ENCODE results near the gene C1orf159. TPM values are rescaled to one million over a fixed set of nuclear protein-coding genes. Genes with fewer than 3 reads are reported as not detected.

C1orf159 gene
- total and polyA plus RNA-seq, 2 experiments from 2014 or later = 7.1 to 25.1 TPM

- no peak for DNase-seq (ENCODE audit: low spot score)
- no peaks in the 10 kb centered on the region for H3K36me3 ChIP-seq (replicated peaks; ENCODE audit: insufficient read depth, low read depth)
- no peak overlapping the region for H3K4me2 ChIP-seq
- no peaks in the 10 kb centered on the region for H4K20me1 ChIP-seq (ENCODE audit: insufficient read depth, poor library complexity, severe bottlenecking)
- H3K9me2 ChIP-seq (replicated peaks; ENCODE audit: insufficient read depth) = no peaks in the 10 kb centered on the region
- no peak overlapping the region for H2AFZ ChIP-seq
- TF ChIP-seq EZH2 (IDR thresholded peaks at IDR 0.05; ENCODE audit: borderline replicate concordance) (no peak), EZH2phosphoT487 (IDR thresholded peaks at IDR 0.05; ENCODE audit: low read depth, severe bottlenecking, unreplicated experiment) (no peak)
- TF ChIP-seq, protein P1, sequence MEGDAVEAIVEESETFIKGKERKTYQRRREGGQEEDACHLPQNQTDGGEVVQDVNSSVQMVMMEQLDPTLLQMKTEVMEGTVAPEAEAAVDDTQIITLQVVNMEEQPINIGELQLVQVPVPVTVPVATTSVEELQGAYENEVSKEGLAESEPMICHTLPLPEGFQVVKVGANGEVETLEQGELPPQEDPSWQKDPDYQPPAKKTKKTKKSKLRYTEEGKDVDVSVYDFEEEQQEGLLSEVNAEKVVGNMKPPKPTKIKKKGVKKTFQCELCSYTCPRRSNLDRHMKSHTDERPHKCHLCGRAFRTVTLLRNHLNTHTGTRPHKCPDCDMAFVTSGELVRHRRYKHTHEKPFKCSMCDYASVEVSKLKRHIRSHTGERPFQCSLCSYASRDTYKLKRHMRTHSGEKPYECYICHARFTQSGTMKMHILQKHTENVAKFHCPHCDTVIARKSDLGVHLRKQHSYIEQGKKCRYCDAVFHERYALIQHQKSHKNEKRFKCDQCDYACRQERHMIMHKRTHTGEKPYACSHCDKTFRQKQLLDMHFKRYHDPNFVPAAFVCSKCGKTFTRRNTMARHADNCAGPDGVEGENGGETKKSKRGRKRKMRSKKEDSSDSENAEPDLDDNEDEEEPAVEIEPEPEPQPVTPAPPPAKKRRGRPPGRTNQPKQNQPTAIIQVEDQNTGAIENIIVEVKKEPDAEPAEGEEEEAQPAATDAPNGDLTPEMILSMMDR (IDR thresholded peaks at IDR 0.05; ENCODE audit: poor library complexity) = no peak
- H3K9me3 ChIP-seq (ENCODE audit: low read depth) = no peaks in the 10 kb centered on the region
- peaks cover under 1% of the 10 kb centered on the region for H3K27me3 ChIP-seq
- no peak overlapping the region for H3K4me3 ChIP-seq
- 99% methylated on average over 15 of the region's 15 CpGs for WGBS (ENCODE audit: low lambda C conversion rate, missing lambda C conversion rate)
- no peaks in the 10 kb centered on the region for H3K79me2 ChIP-seq
- H3K4me1 ChIP-seq (ENCODE audit: insufficient read depth) = no peaks in the 10 kb centered on the region
- H3K27ac ChIP-seq = no peak overlapping the region
Measured at GRCh38 chr1:1053022-1053421, 62.9 kb downstream of the C1orf159 start.

DNA sequence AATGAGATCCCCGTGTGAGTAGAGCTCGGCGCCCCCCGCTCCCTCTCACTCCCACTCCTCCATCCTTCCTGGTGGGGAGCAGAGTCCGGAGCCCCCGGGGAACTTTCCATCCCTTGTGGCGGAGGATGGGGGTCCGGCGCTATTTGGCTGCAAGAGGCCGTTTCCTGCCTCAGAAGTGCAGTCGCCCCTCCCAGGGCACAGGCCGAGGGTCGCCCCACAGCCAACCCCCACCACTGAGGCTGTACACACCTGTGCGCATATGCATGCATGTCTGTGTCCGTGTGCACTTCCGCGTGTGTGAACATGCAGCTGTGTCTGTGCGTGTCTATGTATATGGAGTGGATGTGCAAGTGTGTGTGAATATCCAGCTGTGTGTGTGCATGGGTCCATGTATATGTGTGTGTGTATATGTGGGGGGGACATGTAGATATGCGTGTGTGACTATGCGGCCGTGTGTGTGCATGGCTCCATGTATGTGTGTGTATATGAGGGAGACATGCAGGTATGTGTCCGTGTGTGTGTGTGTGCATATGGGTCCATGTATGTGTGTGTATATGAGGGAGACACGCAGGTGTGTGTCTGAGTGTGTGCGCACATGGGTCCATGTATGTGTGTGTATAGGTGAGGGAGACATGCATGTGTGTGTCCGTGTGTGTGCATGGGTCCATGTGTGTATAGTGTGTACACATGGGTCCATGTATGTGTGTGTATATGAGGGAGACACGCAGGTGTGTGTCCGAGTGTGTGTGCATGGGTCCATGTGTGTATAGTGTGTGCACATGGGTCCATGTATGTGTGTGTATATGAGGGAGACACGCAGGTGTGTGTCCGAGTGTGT, 63.7 kb downstream of the C1orf159 start:
- Histone ChIP-seq H3K4me3 (no peak overlapping the region), H3K4me2 (no peak overlapping the region), H3K27ac (no peak overlapping the region), H3K79me2 (no peaks in the 10 kb centered on the region), H3K4me1 (ENCODE audit: insufficient read depth) (no peaks in the 10 kb centered on the region), H3K9me2 (replicated peaks; ENCODE audit: insufficient read depth) (no peaks in the 10 kb centered on the region), H3K27me3 (no peaks in the 10 kb centered on the region), H4K20me1 (ENCODE audit: insufficient read depth, poor library complexity, severe bottlenecking) (no peaks in the 10 kb centered on the region), H2AFZ (no peak overlapping the region), H3K9me3 (ENCODE audit: low read depth) (no peaks in the 10 kb centered on the region), H3K36me3 (replicated peaks; ENCODE audit: insufficient read depth, low read depth) (no peaks in the 10 kb centered on the region)
- TF ChIP-seq EZH2phosphoT487 (IDR thresholded peaks at IDR 0.05; ENCODE audit: low read depth, severe bottlenecking, unreplicated experiment) = no peak
- TF ChIP-seq, protein P1 (IDR thresholded peaks at IDR 0.05; ENCODE audit: poor library complexity) = no peak
- no peak for TF ChIP-seq EZH2 (IDR thresholded peaks at IDR 0.05; ENCODE audit: borderline replicate concordance)
- DNase-seq (ENCODE audit: low spot score) = no peak
- 95% methylated on average over 29 of the region's 29 CpGs for WGBS (ENCODE audit: low lambda C conversion rate, missing lambda C conversion rate)

DNA sequence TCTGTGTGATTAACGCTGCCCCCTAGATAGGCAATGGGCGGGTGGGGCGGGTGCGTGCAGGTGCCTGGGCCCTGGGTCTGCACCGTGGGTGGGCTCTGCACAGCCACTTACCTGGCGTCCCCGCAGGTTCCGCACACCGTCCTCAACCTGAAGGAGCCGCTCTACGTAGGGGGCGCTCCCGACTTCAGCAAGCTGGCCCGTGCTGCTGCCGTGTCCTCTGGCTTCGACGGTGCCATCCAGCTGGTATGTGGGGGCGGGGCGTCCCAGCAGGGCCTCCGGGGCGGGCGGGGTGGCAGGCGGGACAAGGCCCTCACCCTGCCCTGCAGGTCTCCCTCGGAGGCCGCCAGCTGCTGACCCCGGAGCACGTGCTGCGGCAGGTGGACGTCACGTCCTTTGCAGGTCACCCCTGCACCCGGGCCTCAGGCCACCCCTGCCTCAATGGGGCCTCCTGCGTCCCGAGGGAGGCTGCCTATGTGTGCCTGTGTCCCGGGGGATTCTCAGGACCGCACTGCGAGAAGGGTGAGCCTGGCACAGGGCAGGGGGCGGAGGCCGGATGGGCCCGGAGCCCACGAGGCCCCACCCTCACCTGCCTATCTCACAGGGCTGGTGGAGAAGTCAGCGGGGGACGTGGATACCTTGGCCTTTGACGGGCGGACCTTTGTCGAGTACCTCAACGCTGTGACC, 64.6 kb downstream of the C1orf159 start:
- DNase-seq (ENCODE audit: low spot score) = no peak
- Histone ChIP-seq H3K4me1 (ENCODE audit: insufficient read depth) (no peaks in the 10 kb centered on the region), H4K20me1 (ENCODE audit: insufficient read depth, poor library complexity, severe bottlenecking) (no peaks in the 10 kb centered on the region), H2AFZ (no peak overlapping the region), H3K4me3 (no peak overlapping the region), H3K27me3 (no peaks in the 10 kb centered on the region), H3K27ac (no peak overlapping the region), H3K36me3 (replicated peaks; ENCODE audit: insufficient read depth, low read depth) (no peaks in the 10 kb centered on the region), H3K9me3 (ENCODE audit: low read depth) (no peaks in the 10 kb centered on the region), H3K9me2 (replicated peaks; ENCODE audit: insufficient read depth) (no peaks in the 10 kb centered on the region), H3K79me2 (no peaks in the 10 kb centered on the region), H3K4me2 (no peak overlapping the region)
- TF ChIP-seq, protein P1 (IDR thresholded peaks at IDR 0.05; ENCODE audit: poor library complexity) = no peak
- TF ChIP-seq EZH2phosphoT487 (IDR thresholded peaks at IDR 0.05; ENCODE audit: low read depth, severe bottlenecking, unreplicated experiment) = no peak
- TF ChIP-seq EZH2 (IDR thresholded peaks at IDR 0.05; ENCODE audit: borderline replicate concordance) = no peak
- 95% methylated on average over 22 of the region's 46 CpGs for WGBS (ENCODE audit: low lambda C conversion rate, missing lambda C conversion rate)
